ENCODE results near the gene CD2BP2. TPM values are rescaled to one million over a fixed set of nuclear protein-coding genes. Genes with fewer than 3 reads are reported as not detected.

The CD2BP2 gene
- total and polyA plus RNA-seq, 2 of the 13 experiments (the other 11 are each of a cell fraction or from before 2014, with no cell fraction given), result 24.9 to 54.6 TPM

DNA sequence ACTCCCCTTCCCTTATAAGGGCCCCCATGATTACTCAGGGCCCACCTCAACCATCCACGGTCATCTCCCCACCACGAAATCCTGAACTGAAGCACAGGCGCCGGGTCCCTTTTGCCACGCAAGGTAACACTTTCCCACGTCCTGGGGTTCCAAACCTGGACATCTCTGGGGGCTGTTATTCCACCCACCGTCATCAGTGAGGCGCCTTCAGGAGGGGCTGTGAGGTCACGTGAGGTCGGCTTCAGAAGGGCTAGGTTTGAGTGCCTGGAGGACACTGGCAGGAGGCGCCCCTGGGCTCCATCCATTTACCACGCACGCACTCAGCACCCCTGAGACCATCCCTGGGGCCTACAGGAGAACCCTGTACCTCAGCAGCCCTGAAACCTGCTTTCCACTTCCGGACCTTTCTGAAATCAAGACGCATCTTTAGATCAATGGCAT, 4.1 kb downstream of the CD2BP2 start:
- no peak for ATAC-seq
- WGBS (ENCODE audit: low lambda C conversion rate), result 97% methylated on average over 15 of the region's 15 CpGs
- DNase-seq (ENCODE audit: low spot score), result no peak
- no peak overlapping the region for H2AFZ ChIP-seq (ENCODE audit: low read length)
- TF ChIP-seq ETV6 (CRISPR knock-in tag; conservative IDR thresholded peaks at IDR 0.05) (no peak), SP4 (CRISPR knock-in tag; IDR thresholded peaks at IDR 0.05) (no peak), ZSCAN20 (CRISPR knock-in tag; IDR thresholded peaks at IDR 0.05; ENCODE audit: borderline replicate concordance) (no peak), RBFOX2 (IDR thresholded peaks at IDR 0.05; ENCODE audit: low read depth, low read length) (0 out of 2 replicates have a peak, but pooled peaks have one; percentile 11), POLR2G (IDR thresholded peaks at IDR 0.05; ENCODE audit: low read depth, low read length) (peak; percentile 23; the same call in 1 of the 2 replicates), AKAP8 (CRISPR knock-in tag; IDR thresholded peaks at IDR 0.05) (no peak; the same call in 1 of the 2 replicates), RBM22 (optimal IDR thresholded peaks at IDR 0.05; ENCODE audit: low read length) (peak; percentile 64), AGO1 (IDR thresholded peaks at IDR 0.05; ENCODE audit: low read depth, low read length, poor library complexity, severe bottlenecking) (peak; percentile 34), AGO2 (optimal IDR thresholded peaks at IDR 0.05; ENCODE audit: low read depth, low read length) (peak; percentile 91)
- TF ChIP-seq, protein P1, sequence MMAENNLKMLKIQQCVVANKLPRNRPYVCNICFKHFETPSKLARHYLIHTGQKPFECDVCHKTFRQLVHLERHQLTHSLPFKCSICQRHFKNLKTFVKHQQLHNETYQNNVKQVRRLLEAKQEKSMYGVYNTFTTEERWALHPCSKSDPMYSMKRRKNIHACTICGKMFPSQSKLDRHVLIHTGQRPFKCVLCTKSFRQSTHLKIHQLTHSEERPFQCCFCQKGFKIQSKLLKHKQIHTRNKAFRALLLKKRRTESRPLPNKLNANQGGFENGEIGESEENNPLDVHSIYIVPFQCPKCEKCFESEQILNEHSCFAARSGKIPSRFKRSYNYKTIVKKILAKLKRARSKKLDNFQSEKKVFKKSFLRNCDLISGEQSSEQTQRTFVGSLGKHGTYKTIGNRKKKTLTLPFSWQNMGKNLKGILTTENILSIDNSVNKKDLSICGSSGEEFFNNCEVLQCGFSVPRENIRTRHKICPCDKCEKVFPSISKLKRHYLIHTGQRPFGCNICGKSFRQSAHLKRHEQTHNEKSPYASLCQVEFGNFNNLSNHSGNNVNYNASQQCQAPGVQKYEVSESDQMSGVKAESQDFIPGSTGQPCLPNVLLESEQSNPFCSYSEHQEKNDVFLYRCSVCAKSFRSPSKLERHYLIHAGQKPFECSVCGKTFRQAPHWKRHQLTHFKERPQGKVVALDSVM (CRISPR knock-in tag; IDR thresholded peaks at IDR 0.05), result no peak
- TF ChIP-seq, protein P2, sequence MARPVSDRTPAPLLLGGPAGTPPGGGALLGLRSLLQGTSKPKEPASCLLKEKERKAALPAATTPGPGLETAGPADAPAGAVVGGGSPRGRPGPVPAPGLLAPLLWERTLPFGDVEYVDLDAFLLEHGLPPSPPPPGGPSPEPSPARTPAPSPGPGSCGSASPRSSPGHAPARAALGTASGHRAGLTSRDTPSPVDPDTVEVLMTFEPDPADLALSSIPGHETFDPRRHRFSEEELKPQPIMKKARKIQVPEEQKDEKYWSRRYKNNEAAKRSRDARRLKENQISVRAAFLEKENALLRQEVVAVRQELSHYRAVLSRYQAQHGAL (CRISPR knock-in tag; IDR thresholded peaks at IDR 0.05; ENCODE audit: not compliant biosample characterization), result no peak
- no peaks in the 10 kb centered on the region for H3K9me3 ChIP-seq (ENCODE audit: low read length)
- BruUV-seq (replicated peaks), result no TSS peak
- FAIRE-seq, result no peak
- no peak overlapping the region for H3K4me2 ChIP-seq (ENCODE audit: low read depth, low read length)
- CTCF ChIA-PET (ENCODE audit: low intra/inter-chr PET ratio, low total read pairs), result no interaction called here
- H3K79me2 ChIP-seq (ENCODE audit: insufficient read depth, low read length), result peaks cover 16% of the 10 kb centered on the region
- H3K27ac ChIP-seq (ENCODE audit: extremely low read length, insufficient read depth, low read length), result no peak overlapping the region
- no peaks in the 10 kb centered on the region; a peak in 2 of 5 replicates for H3K27me3 ChIP-seq (ENCODE audit: control insufficient read depth in 1 of 2, insufficient read depth in 2 of 2, low read length in 2 of 2)
- in situ Hi-C loops (cut with HindIII; ENCODE audit: extremely low pct_ligation_motif_present, low pct_unique_long_range_greater_than_20kb), result loop anchor here (10.0 kb wide), 1 partner anchor 264 kb away; the partner anchor contains the start of gene ZNF689
- H3K4me1 ChIP-seq (ENCODE audit: insufficient read depth, low read length), result peaks cover 39% of the 10 kb centered on the region
- H3K36me3 ChIP-seq (replicated peaks in 1 of 2; ENCODE audit: control insufficient read depth in 1 of 2, insufficient read depth in 2 of 2, low read length in 2 of 2), result peaks cover 4 to 34% of the 10 kb centered on the region in 2 experiments
- no peak overlapping the region for H3K9ac ChIP-seq (ENCODE audit: insufficient read depth, low read depth, low read length)
- POLR2A ChIA-PET, result interaction anchor here (1.4 to 1.5 kb wide), 2 partner anchors 16 to 58 kb away, joined by 4 to 5 read pairs; no protein-coding TSS in a partner anchor
- intact Hi-C loops (cut with micrococcal nuclease; ENCODE audit: unreplicated experiment), result no loop called here
- H3K4me3 ChIP-seq (replicated peaks in 1 of 3; ENCODE audit: insufficient read depth in 1 of 3, low read depth in 2 of 3, low read length in 3 of 3), result no peak overlapping the region
- H4K20me1 ChIP-seq (ENCODE audit: insufficient read depth, low read length), result no peaks in the 10 kb centered on the region
